ENCODE data around the gene PTPRB. TPM values are rescaled to one million over a fixed set of nuclear protein-coding genes. Genes with fewer than 3 reads are reported as not detected.

Gene PTPRB
- total RNA-seq, 3 donors from 2014 or later: 22.0 to 29.4 (median 27.9) TPM

GRCh38 chr12:70638639-70639360 is 1.6 kb upstream of the PTPRB start:
- DNase-seq (no peak), ATAC-seq (no peak)
- Histone ChIP-seq H3K4me3 (no peak overlapping the region), H3K4me1 (ENCODE audit: low read depth) (no peaks in the 10 kb centered on the region), H3K36me3 (ENCODE audit: low read depth) (no peaks in the 10 kb centered on the region), H3K9me3 (no peaks in the 10 kb centered on the region)
- no peak for TF ChIP-seq CTCF (IDR thresholded peaks at IDR 0.05)
- intact Hi-C loops (cut with DNase I, micrococcal nuclease): no loop called here

- Histone ChIP-seq H3K4me3 (no peak overlapping the region), H3K9me3 (no peaks in the 10 kb centered on the region), H3K4me1 (ENCODE audit: low read depth) (no peaks in the 10 kb centered on the region), H3K36me3 (ENCODE audit: low read depth) (no peaks in the 10 kb centered on the region)
- ATAC-seq: no peak
- TF ChIP-seq CTCF (IDR thresholded peaks at IDR 0.05): no peak
- intact Hi-C loops (cut with DNase I, micrococcal nuclease): no loop called here
- DNase-seq: no peak
Observed at GRCh38 chr12:70635755-70636154, 1.5 kb downstream of the PTPRB start.

- intact Hi-C loops (cut with DNase I, micrococcal nuclease): no loop called here
- H3K9me3 ChIP-seq: no peaks in the 10 kb centered on the region
- DNase-seq (no peak), ATAC-seq (no peak)
- no peak overlapping the region for H3K4me3 ChIP-seq
- H3K36me3 ChIP-seq (ENCODE audit: low read depth): no peaks in the 10 kb centered on the region
- no peak for TF ChIP-seq CTCF (IDR thresholded peaks at IDR 0.05)
- peaks cover 2% of the 10 kb centered on the region for H3K4me1 ChIP-seq (ENCODE audit: low read depth)
Observed at GRCh38 chr12:70628701-70629480, 8.3 kb downstream of the PTPRB start.

- intact Hi-C loops (cut with DNase I, micrococcal nuclease): no loop called here
- no peak overlapping the region for H3K4me3 ChIP-seq
Observed at GRCh38 chr12:70627677-70628076, 9.6 kb downstream of the PTPRB start.

DNA sequence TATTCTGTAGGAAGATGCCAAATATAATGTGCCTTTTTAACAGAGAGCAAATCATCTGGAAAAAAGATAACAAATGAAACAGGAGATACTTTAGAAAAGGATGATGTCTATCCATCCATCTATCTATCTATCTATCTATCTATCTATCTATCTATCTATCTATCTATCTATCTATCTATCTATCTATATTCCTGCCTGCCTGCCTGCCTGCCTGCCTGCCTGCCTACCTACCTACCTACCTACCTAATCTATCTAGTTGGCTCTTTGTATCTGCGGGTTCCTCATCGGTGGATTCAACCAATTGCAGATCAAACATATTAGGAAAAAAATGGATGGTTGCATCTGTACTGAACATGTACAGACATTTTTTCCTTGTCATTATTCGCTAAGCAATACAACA is 11.0 kb downstream of the PTPRB start:
- H3K36me3 ChIP-seq (ENCODE audit: low read depth): no peaks in the 10 kb centered on the region
- H3K4me1 ChIP-seq (ENCODE audit: low read depth): peaks cover 2% of the 10 kb centered on the region
- no peak for TF ChIP-seq CTCF (IDR thresholded peaks at IDR 0.05)
- intact Hi-C loops (cut with DNase I, micrococcal nuclease): no loop called here
- H3K4me3 ChIP-seq: no peak overlapping the region
- no peaks in the 10 kb centered on the region for H3K9me3 ChIP-seq
- DNase-seq (no peak), ATAC-seq (no peak)

More at GRCh38 chr12:70627677-70628076, 9.6 kb downstream of the PTPRB start:
- no peaks in the 10 kb centered on the region for H3K36me3 ChIP-seq (ENCODE audit: low read depth)
- no peaks in the 10 kb centered on the region for H3K9me3 ChIP-seq
- no peak for TF ChIP-seq CTCF (IDR thresholded peaks at IDR 0.05)
- H3K4me1 ChIP-seq (ENCODE audit: low read depth): peaks cover 2% of the 10 kb centered on the region
- ATAC-seq (no peak), DNase-seq (no peak)
